Stimulated activated memory B cell treated with anti-CD40 and anti-IgM and Interleukin-4, amounts not matched to agents 10 μg/mL and 1 μg/mL and 100 μg/mL, for 72 hours (primary cell): Measurements from ENCODE around the gene ZBTB45.

Source experiments
- ATAC-seq: fragments of 150-1000 bp; cut with Tn5 transposase; 2 replicates; pipeline ENCODE4 v1.10.0; 2021
- H3K27ac Mint-ChIP-seq: one replicate; pipeline ENCODE4 v1.8.0; 2022; ENCODE audit warnings: mild to moderate bottlenecking, mixed read lengths
- H3K27me3 Mint-ChIP-seq: one replicate; pipeline ENCODE4 v1.8.0; 2022; ENCODE audit warnings: mixed read lengths
- H3K36me3 Mint-ChIP-seq: one replicate; pipeline ENCODE4 v1.8.0; 2022; ENCODE audit warnings: mixed read lengths
- H3K4me1 Mint-ChIP-seq: one replicate; pipeline ENCODE4 v1.8.0; 2022; ENCODE audit warnings: mixed read lengths
- H3K4me3 Mint-ChIP-seq: one replicate; pipeline ENCODE4 v1.8.0; 2022; ENCODE audit warnings: mild to moderate bottlenecking, moderate library complexity, mixed read lengths
- H3K9me3 Mint-ChIP-seq: one replicate; pipeline ENCODE4 v1.8.0; 2022; ENCODE audit warnings: mixed read lengths

ZBTB45 gene

GRCh38 chr19:58466760-58467589 is 52.6 kb downstream of the ZBTB45 start, which contains the start of gene ZNF324:
Gene ZNF324, plus strand, starts transcription at chr19:58467080. Its CDS starts 2,106 bp downstream, at chr19:58469186.
- H3K9me3 Mint-ChIP-seq, result no peaks in the 10 kb centered on the region
- peak within 1 kb of the TSS; percentile 87 for H3K27ac Mint-ChIP-seq

GRCh38 chr19:58466089-58466759 is 53.4 kb downstream of the ZBTB45 start:
- peak; percentile 19 for ATAC-seq
- H3K27ac Mint-ChIP-seq, result peak overlapping the region; percentile 87
- peaks cover 26% of the 10 kb centered on the region for H3K36me3 Mint-ChIP-seq
- H3K27me3 Mint-ChIP-seq, result no peaks in the 10 kb centered on the region
- H3K4me1 Mint-ChIP-seq, result peaks cover 22% of the 10 kb centered on the region
- peak overlapping the region; percentile 93 for H3K4me3 Mint-ChIP-seq
- H3K9me3 Mint-ChIP-seq, result no peaks in the 10 kb centered on the region

More at GRCh38 chr19:58466760-58467589, 52.6 kb downstream of the ZBTB45 start, which contains the start of gene ZNF324:
- Mint-ChIP-seq H3K4me3 (peak within 1 kb of the TSS; percentile 93), H3K4me1 (peaks cover 22% of the 10 kb centered on the region), H3K36me3 (peaks cover 28% of the 10 kb centered on the region), H3K27me3 (no peaks in the 10 kb centered on the region)
- ATAC-seq, result peak; percentile 98
